HG02973 (cell line): Measurements from ENCODE around the gene CERS6.

Experiments used
- ATAC-seq: cut with Tn5 transposase; IDR thresholded peaks from one replicate; pipeline ENCODE4 v1.9.1; 2021; ENCODE audit warnings: moderate library complexity; ENCODE audit not compliant: unreplicated experiment

CERS6 gene

DNA sequence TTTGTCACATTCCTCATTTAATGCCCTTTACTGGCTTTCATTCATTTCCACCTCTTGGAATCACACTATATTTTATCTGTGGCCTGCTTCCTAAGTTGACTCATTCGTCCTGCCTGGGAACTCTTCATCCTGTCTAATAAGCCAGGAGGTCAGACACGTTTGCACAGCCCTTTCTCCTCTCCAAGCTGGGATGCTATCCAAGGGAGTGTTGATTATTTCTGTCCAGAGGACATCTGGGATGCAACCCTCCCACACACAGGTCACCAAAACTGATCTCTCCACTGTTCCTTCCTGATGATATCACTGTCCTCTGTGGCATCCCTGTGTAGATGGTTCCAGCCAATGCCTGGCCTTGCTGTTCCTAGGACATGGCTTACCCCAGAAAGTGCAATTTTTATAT lies 266.5 kb downstream of the CERS6 start:
- ATAC-seq, result no peak

DNA sequence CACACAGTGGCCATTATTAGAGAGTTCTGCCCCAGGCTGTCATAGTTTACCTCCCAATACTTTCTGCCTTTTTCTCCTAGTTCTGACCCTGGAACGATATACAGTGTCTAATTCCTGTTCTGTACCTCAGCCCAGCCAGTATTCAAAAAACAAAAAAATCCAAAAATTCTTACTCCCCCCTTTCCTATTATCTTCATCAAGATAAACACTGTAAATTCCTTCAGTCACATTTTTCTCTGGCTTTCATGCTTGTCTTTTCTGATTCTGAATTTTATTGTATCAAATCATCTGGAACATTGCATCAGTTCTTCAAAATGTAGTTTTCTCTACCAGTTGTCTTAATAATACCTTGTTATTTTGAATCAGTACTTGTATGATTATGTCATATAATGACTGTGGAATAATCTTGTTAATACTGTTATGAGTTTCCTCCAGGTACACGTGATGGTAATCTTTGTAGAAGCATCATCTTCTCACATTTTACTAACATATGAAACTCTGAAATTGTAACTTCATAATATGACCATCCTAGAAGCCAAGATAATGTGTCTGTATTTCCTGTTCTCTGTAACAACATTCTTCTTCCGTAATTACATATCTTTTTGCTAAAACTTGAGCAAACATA lies 267.3 kb downstream of the CERS6 start:
- ATAC-seq, result no peak

GRCh38 chr2:168726375-168726774 lies 270.3 kb downstream of the CERS6 start:
- ATAC-seq, result peak; percentile 64

GRCh38 chr2:168727904-168728470 lies 271.9 kb downstream of the CERS6 start:
- no peak for ATAC-seq

- no peak for ATAC-seq
Measured at GRCh38 chr2:168729455-168729854, 273.4 kb downstream of the CERS6 start.

DNA sequence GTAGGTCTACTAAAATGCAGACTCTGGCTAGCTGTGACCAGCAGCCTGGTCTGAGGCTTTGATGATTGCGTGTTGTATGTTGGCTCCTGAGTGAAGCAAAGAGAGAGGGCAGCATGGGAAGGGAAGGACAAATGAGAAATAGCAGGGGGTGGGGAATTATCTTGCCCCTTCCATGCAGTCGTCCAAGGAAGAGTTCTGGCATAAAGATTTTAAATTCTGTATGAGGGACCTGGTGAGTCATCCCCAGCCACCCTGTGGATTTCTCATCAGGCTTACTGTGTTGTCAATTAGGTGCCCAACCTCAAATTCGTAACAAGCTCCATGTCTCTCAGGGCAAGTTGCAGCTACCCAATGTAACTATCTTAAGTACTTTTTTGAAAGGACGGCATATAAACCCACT lies 274.3 kb downstream of the CERS6 start:
- ATAC-seq, result no peak

DNA sequence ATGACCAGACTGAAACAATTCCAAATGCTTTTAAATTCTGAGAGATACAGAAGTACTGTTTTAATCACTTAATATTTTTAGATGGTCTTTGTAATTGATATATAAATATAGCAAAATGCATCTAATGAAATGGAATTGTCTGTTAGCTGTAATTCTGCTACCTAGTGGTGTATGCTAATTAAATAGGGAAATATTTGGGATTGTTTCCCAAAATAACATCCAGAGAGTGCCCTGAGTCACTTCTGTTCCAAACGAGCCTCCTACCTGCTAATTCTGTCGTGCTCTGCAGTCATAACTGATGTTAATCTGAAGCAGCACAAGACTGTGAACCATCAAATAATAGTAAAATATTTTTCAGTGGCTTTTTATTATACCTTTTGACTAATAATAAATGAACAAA lies 274.9 kb downstream of the CERS6 start:
- no peak for ATAC-seq

- no peak for ATAC-seq
Measured at GRCh38 chr2:168731616-168732015, 275.5 kb downstream of the CERS6 start.

DNA sequence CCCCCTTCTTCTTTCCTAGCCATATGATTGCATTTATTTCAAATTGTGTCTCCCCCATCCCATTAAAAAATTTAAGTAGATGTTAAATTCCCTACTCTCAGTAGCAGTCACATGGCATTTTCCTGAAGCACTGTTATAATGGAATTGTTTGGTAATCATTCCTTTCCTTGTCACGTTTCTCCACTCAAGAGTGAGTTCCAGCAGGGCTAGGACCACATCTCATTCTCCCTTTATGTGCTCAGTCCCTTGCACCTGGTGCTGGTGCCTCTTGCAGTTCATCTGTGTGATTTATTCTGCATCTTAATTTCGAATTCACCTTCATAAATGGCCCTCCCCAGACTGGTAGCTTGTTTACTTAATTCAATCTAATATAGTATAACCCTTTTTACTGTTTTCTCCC lies 276.0 kb downstream of the CERS6 start:
- ATAC-seq, result no peak

DNA sequence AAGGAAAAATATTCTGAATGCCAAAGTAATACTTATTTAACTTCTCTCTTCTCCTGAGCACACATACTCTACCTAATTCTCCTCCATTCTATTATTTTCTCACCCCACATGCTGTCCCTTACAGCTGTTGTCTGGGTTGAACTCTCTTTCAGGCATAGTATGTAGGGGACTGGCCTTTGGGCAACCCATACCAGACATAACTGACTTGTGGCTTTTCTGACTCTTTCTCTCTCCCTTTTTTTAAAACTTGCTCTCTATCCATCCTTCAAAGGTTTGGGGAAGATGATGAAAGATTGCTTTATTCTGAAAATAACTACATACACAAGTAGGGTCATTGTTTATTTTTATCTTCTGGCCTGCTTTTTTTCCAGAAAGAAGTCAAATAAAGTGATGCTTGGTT lies 276.4 kb downstream of the CERS6 start:
- no peak for ATAC-seq

DNA sequence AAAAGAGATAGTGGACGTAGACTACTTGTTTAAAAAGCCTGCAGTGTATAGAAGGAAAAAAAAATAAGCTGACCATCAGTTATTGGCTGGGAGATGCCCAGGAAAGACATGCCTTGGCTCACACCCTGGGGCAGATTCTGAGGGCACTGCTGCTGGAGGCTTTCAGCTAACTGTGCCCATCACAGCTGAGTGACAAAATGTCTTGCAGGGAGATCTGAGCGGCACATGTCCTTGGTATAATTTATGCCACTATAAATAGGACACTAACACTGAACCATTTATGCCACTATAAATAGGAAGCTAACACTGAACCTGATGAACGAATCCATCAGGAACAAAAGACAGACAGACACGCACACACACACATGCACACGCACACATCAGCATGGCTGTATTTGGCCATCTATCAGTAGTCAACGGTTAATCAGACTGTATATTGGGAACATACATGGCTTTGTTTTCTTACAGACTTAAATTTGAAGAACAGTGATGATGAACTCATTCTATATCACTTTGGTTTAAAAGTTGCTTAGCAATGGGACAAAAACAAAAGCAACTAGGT lies 278.2 kb downstream of the CERS6 start:
- ATAC-seq, result no peak

DNA sequence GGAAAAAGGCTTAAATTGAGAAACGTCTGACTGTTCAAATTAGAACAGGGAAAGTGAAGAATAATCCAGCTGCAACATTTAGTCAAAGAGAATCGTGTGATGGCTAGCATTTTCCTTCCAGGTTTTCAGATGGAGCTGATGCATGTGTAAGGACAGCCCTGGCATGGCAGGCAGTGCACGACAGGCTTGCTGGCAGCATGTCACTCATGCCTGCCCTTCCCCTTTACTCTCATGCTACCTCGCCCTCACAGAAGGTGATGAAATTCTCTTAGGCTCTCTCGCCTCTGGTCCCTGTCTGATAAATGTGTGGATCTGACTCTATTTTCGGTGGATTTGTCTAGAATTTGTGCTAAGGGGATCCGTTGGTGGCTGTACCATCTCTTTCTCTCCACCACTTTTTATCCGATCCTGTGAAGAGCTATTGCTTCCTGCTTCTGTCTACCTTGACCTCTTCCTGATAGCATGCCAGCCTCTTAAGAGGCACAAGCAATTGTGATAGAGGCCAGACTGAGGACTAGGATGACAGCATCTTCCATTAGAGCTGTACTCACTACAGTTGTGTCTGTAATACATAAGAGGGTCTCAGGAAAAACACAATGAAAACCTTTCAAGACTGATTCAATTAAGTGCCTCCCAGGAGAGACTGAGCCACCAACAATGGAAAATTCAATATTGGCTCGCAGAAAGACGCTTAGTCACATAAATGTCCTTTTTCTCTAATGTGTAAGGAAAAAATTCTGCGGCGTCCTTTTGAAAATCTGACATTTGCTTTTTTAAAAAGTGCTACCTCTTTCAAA lies 280.8 kb downstream of the CERS6 start:
- ATAC-seq, result no peak

DNA sequence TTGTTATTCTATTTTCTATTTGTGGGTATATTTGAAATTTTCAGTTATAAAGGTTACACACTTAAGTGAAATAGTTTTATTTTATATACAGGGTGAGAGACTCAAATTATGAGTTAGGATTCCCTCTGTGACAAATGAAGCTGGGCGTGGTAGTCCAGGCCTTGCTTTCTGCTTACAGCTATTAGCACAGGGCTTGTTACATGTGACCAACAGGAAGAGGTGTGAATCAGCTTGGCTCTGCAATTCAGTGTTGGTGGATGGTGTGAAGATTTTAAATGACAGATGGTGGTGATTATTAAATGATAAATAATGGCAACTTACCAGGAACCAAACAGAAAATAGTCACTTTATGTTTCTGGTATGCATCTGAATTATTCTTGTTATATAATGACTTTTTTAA lies 282.0 kb downstream of the CERS6 start:
- no peak for ATAC-seq

GRCh38 chr2:168740360-168740759 lies 284.3 kb downstream of the CERS6 start:
- no peak for ATAC-seq

DNA sequence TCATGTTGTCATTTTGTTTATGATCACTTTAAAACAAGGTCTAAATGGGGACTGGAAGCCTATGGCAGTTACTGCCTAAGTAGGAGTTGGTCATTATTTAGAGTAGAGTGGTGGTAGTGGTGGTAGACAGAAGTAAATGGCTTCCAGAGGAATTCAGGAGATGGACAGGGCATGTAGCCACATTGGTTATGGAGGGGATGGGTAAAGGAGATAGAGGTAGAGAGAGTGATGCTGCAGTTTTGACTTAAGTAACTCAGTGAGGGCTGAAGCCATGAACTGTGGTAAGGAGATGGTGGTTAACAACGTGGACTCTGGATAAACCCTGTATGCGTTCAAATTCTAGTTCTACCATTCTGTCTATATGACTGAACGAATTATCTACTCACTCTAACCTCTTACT lies 284.7 kb downstream of the CERS6 start:
- no peak for ATAC-seq

DNA sequence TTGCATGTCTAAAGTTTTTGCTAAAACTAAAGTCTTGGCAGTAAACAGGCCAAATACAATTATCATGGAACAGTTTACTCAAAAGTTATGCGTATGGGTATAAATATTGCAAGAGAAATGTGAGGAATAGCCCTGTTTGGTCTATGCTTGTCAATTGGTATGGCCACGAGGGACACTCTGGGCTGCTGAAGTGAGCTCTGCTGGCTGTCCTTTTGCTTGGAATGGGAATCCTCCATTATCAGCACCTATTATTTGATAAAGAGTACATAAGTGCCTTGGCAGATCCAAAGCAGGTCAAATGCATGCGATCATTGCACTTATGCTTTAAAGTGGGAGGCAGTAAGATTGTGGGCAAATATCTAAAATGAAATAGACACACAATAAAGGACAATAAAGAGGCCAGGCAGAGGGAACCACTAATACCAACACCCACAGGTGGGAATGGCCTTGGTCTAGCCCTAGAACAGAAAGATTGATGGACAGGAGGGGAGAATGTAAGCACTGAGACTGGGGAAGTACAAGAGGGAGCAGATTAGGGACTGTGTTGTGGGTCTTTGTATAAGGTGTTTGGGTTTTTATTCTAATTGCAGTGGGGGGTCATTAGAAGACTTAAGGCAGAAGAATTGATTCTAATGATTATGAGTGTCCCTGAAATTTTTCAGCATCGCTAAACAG lies 286.3 kb downstream of the CERS6 start:
- no peak for ATAC-seq

DNA sequence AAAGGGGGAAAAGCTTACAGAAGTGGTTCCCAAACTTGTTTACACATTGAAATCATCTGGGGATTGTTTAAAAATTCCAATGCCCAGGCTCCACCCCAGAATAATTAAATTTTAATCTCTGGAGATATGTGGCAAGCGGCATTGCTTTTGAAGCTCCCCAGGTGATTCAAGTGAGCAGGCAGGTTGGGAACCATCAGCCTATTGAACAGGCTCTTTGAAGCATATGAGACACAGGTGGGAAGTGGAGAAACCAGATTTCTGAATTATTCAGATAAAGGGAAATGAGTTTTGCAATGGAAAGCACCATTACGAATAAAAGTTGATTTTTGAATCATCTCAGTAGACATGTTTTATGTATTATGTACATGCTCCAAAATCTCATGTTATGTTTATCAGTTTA lies 288.8 kb downstream of the CERS6 start:
- no peak for ATAC-seq

- ATAC-seq, result no peak
Measured at GRCh38 chr2:168748461-168748860, 292.4 kb downstream of the CERS6 start.

DNA sequence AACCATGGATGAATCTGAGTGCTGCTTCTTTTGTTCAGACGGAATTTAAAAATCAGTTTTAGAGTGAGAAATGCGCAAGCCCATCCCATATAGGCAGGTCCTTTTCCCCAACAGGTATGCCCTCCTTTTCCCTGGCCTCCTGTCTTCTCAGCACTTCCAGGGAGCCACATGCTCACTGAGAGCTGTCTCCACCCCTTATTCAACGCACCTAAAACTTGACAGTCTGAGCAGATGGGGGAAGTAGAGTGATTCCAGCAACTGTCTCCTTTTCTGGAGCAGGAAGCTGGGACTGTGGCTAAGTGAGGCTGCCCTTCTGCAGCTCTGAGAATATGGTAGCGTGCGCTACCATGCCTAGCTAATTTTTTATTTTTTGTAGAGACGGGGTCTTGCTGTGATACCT lies 293.2 kb downstream of the CERS6 start:
- no peak for ATAC-seq

DNA sequence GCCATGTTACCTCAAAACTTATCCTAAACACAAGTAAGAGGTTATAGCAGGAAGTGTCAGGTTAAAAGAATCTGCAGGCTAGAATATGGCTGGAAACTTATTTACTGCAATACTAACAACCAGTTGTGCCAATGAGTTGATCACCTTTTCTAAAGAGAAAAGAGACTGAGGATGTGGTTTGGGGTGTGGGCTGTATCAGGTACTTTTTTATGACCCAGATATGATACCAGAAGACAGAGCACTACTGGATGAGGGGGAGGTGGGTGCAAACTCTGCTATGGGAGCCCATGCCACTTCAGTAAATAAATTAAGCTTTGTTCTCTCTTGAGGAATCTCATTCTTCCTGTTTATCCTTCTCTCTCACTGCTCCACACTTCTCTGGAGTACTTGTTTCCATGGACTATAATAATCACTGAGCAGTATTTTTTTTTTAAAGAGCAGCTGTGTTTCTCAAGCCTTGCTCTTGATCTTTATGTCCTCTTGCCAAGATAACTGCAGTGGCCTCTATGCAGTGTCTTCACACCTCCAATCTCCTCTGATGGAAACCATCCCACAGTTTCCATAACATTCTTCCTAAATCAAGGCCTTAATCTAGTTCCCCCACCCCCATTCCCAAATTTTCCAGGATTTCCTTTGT lies 295.1 kb downstream of the CERS6 start:
- peak; percentile 84 for ATAC-seq

DNA sequence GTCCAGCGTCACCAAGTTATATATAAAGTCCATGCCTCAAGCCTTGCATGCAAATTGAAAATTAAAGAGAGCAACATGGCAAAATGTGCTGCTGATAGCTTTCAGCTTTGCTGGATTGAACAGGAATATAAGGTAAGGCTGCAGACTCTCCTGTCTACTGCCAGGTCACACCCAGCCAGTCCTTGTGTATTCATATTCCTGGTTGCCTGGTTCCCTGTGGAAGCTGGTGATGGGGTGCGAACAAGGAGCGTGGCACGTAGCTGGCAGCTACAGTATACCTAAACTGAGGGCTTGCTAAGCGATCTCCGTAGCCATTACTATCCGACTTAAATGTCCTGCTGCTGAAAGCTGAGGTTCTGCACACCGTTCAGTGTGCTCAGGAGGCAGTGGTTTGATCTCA lies 296.3 kb downstream of the CERS6 start:
- ATAC-seq, result no peak
